ENCODE data around the gene AHCTF1.

DNA sequence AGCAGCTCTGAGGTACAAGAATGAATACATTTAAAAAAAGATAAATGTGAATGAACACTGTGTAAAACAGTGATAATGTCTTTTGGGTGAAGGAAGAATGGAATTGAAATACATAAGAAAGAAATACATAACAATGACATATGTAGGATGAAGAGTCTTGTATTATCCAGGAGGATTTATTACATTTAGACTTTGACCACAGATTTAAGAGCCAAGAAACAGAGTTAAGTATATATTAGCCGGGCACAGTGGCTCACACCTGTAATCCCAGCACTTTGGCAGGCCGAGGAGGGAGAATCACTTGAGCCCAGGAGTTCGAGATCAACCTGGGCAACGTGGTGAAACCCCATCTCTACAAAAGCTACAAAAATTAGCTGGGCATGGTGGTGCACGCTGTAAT lies 127.9 kb downstream of the AHCTF1 start:
- TF ChIP-seq, protein P1, sequence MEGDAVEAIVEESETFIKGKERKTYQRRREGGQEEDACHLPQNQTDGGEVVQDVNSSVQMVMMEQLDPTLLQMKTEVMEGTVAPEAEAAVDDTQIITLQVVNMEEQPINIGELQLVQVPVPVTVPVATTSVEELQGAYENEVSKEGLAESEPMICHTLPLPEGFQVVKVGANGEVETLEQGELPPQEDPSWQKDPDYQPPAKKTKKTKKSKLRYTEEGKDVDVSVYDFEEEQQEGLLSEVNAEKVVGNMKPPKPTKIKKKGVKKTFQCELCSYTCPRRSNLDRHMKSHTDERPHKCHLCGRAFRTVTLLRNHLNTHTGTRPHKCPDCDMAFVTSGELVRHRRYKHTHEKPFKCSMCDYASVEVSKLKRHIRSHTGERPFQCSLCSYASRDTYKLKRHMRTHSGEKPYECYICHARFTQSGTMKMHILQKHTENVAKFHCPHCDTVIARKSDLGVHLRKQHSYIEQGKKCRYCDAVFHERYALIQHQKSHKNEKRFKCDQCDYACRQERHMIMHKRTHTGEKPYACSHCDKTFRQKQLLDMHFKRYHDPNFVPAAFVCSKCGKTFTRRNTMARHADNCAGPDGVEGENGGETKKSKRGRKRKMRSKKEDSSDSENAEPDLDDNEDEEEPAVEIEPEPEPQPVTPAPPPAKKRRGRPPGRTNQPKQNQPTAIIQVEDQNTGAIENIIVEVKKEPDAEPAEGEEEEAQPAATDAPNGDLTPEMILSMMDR (IDR thresholded peaks at IDR 0.05) = no peak
- no peak for TF ChIP-seq POLR2AphosphoS5 (IDR thresholded peaks at IDR 0.05; ENCODE audit: insufficient read depth in 1 of 2, low read depth in 1 of 2)

Measured in vagina (tissue), 2 donors.